ENCODE results near the gene BBC3. TPM values are rescaled to one million over a fixed set of nuclear protein-coding genes. Genes with fewer than 3 reads are reported as not detected.

The BBC3 gene
- total RNA-seq, 4 donors from 2014 or later: 3.4 to 7.6 (median 4.2) TPM

DNA sequence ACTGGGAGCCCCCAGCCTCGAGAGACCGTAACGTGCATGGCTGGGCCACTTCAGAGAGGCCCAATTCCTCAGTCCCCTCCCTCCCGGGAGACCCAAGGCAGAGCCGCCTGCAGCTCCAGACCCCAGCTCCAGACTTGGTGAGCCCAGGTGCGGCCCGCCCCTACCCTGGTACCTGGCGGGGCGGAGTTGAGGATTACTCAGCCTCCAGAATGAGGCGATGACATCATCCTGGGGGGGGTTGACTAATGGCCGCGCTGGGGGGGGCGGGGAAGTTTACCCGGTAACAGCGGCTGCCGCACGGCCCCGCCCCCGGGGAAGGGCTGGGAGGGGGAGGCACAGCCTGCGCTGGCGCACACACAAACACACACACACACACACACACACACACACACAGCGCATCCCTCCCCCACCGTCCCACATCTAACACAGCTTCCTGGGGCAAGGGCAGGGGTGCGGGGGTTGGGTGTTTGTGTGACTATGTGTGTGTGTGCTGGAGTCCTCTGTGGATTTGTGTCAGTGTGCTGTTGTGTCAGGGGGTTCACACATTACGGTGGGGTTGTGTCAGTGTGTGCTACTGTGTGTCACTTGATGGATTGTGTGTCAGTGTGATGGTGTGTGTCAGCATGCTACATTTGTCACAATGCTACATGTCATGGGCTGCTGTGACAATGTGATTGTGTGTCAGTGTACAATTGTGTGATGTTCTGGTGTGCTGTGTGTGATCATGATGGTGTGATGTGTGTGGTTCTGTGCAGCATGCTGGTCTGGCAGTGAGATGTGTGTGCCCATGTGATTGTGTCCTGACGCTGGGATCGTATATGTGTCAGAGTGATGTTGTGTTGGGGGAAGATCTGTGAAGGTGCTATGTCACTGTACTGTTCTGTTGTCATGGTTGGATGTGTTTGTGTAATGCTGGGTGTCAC lies 10.3 kb upstream of the BBC3 start:
- no peak overlapping the region for H3K27ac ChIP-seq
- intact Hi-C loops (cut with DNase I; ENCODE audit: low total_unique reads): loop anchor here (1.0 to 5.0 kb wide), 2 partner anchors 10 to 109 kb away; partner anchors contain the start of genes BBC3 and SAE1
- ATAC-seq (no peak), DNase-seq (peak in 1 of 2 donors; percentile 45)
- H3K27me3 ChIP-seq: peaks cover 30 to 36% (median 34%) of the 10 kb centered on the region in 3 donors
- TF ChIP-seq, protein P1, sequence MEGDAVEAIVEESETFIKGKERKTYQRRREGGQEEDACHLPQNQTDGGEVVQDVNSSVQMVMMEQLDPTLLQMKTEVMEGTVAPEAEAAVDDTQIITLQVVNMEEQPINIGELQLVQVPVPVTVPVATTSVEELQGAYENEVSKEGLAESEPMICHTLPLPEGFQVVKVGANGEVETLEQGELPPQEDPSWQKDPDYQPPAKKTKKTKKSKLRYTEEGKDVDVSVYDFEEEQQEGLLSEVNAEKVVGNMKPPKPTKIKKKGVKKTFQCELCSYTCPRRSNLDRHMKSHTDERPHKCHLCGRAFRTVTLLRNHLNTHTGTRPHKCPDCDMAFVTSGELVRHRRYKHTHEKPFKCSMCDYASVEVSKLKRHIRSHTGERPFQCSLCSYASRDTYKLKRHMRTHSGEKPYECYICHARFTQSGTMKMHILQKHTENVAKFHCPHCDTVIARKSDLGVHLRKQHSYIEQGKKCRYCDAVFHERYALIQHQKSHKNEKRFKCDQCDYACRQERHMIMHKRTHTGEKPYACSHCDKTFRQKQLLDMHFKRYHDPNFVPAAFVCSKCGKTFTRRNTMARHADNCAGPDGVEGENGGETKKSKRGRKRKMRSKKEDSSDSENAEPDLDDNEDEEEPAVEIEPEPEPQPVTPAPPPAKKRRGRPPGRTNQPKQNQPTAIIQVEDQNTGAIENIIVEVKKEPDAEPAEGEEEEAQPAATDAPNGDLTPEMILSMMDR (IDR thresholded peaks at IDR 0.05 in 4 of 5, conservative IDR thresholded peaks at IDR 0.05 in 1 of 5): no peak
- no peak for TF ChIP-seq POLR2A (IDR thresholded peaks at IDR 0.05)
- in situ Hi-C loops (cut with MboI; ENCODE audit: low sequenced_read_pairs in 4 of 4): loop anchor here in 3 of 4 donors (10.0 kb wide), 2 partner anchors 96 to 106 kb away; partner anchors contain the start of gene SAE1 (in 1 of the 3)
- H3K4me3 ChIP-seq: no peak overlapping the region
- H3K9me3 ChIP-seq: no peaks in the 10 kb centered on the region
- H3K4me1 ChIP-seq: peaks cover 8 to 27% of the 10 kb centered on the region in 2 donors
- no peaks in the 10 kb centered on the region for H3K36me3 ChIP-seq

DNA sequence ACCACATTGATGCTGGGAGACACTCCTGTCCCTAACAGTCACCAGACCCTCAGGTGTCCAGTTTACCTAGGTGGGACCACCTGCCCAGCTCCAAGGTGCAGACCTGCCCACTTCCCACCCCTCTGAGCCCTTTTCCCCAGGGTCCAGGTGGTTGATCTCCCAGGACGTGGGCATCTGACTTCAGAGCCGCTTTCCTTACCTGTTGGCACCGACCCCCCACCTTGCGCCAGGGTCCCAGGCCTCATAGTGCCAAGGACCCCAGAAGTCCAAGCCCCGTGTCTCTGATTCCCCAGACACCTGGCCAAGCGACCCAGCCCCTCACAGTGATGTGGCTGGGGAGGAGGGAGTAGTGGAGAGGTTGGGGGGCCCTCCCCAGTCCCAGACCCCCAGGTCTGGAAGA lies 9.6 kb upstream of the BBC3 start:
- Histone ChIP-seq H3K4me1 (peaks cover 8 to 27% of the 10 kb centered on the region in 2 donors), H3K9me3 (no peaks in the 10 kb centered on the region), H3K27ac (no peak overlapping the region), H3K4me3 (no peak overlapping the region), H3K36me3 (no peaks in the 10 kb centered on the region), H3K27me3 (peaks cover 30 to 36% (median 34%) of the 10 kb centered on the region in 3 donors)
- DNase-seq (no peak), ATAC-seq (no peak)
- TF ChIP-seq, protein P1 (IDR thresholded peaks at IDR 0.05 in 4 of 5, conservative IDR thresholded peaks at IDR 0.05 in 1 of 5): no peak
- TF ChIP-seq POLR2A (IDR thresholded peaks at IDR 0.05): no peak
- in situ Hi-C loops (cut with MboI; ENCODE audit: low sequenced_read_pairs in 4 of 4): loop anchor here in 3 of 4 donors (10.0 kb wide), 2 partner anchors 96 to 106 kb away; partner anchors contain the start of gene SAE1 (in 1 of the 3)
- intact Hi-C loops (cut with DNase I; ENCODE audit: low total_unique reads): loop anchor here (5.0 kb wide), 1 partner anchor 108 kb away; the partner anchor contains the start of gene SAE1

DNA sequence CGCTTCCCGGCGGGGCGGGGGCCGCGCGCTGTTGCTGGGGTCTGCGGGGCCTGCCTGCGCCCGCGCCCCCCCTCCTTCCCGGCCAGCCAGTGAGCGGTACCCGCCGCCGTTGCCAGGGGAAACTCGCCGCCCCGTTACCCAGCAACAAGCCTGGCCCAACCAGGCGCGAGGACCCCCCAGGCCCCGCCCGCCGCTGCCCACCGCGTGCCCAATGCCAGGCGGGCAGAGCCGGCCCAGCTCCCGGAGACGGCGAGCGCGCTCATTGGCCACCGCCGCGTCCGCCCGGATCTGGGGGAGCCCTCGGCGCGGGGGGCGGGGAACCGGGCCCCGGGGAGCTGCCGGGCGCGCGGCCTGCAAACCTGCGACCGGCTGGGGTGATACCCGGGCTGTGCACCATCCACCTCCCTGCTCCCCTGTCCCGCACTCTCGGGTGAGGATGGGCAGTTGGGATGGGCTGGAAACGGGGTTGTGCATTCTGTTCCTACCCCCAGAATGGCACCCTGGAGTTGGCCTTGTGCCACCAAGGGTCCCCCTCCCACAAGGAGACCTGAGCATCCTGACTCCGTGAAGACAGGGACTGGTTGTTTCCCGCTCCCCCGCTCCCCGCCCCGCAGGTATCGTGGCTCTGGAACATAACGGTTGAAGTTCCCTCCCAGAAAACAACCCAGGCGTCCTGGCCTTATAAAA lies 8.8 kb upstream of the BBC3 start:
- Histone ChIP-seq H3K4me3 (peak overlapping the region in 2 of 4 donors; percentile 17 to 41), H3K4me1 (peaks cover 8 to 27% of the 10 kb centered on the region in 2 donors), H3K36me3 (no peaks in the 10 kb centered on the region), H3K27me3 (peaks cover 30 to 36% (median 34%) of the 10 kb centered on the region in 3 donors), H3K9me3 (no peaks in the 10 kb centered on the region), H3K27ac (no peak overlapping the region)
- in situ Hi-C loops (cut with MboI; ENCODE audit: low sequenced_read_pairs in 4 of 4) (loop anchor here in 3 of 4 donors (10.0 kb wide), 2 partner anchors 95 to 105 kb away; partner anchors contain the start of gene SAE1 (in 1 of the 3)), intact Hi-C loops (cut with DNase I; ENCODE audit: low total_unique reads) (loop anchor here (5.0 kb wide), 1 partner anchor 107 kb away; the partner anchor contains the start of gene SAE1)
- DNase-seq (no peak), ATAC-seq (no peak)
- TF ChIP-seq, protein P1 (IDR thresholded peaks at IDR 0.05 in 4 of 5, conservative IDR thresholded peaks at IDR 0.05 in 1 of 5): no peak
- no peak for TF ChIP-seq POLR2A (IDR thresholded peaks at IDR 0.05)

DNA sequence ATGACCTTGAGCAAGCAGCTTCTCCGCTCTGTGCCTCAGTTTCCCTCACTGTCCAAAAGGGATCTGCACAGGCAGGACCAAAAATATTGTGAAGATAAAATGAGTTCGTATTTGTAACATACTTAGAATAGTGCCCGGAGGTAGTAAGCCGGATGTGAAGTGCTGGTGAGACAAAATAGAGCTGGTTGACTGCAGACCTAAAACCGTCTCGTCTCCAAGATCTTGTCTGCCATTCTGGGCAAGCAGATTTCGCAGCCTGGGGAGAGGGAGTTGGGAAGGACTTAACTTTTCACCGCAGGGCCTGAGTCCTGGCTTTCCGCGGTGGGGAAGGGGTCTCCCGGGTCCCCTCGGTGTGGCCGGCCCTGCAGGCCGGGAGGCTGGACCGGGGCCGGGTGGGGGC lies 8.2 kb upstream of the BBC3 start:
- peak overlapping the region in 2 of 4 donors; percentile 17 to 41 for H3K4me3 ChIP-seq
- no peaks in the 10 kb centered on the region for H3K36me3 ChIP-seq
- H3K27ac ChIP-seq: no peak overlapping the region
- no peaks in the 10 kb centered on the region for H3K9me3 ChIP-seq
- ATAC-seq (no peak), DNase-seq (no peak)
- in situ Hi-C loops (cut with MboI; ENCODE audit: low sequenced_read_pairs in 4 of 4): no loop called here
- intact Hi-C loops (cut with DNase I; ENCODE audit: low total_unique reads): no loop called here
- peaks cover 30 to 36% (median 34%) of the 10 kb centered on the region in 3 donors for H3K27me3 ChIP-seq
- peaks cover 8 to 22% of the 10 kb centered on the region in 2 donors for H3K4me1 ChIP-seq
- no peak for TF ChIP-seq POLR2A (IDR thresholded peaks at IDR 0.05)
- TF ChIP-seq, protein P1 (IDR thresholded peaks at IDR 0.05 in 4 of 5, conservative IDR thresholded peaks at IDR 0.05 in 1 of 5): no peak

All from gastrocnemius medialis (tissue), 4 donors.